HEK293 (cell line): ENCODE results near the gene TMEM238.

Experiments used
- SETDB1 ChIP-seq: IDR thresholded peaks from one replicate; pipeline ENCODE4 v1.6.1; 2017; ENCODE audit warnings: mild to moderate bottlenecking, low read length, moderate library complexity, mixed read lengths; ENCODE audit not compliant: insufficient read length
- ZBTB1 ChIP-seq: fragments of 450-650 bp; formaldehyde crosslinking; IDR thresholded peaks from 2 replicates; pipeline ENCODE4 v1.5.1; 2016; ENCODE audit warnings: missing biosample characterization, missing genetic modification characterization
- ZNF10 ChIP-seq: fragments of 450-650 bp; formaldehyde crosslinking; IDR thresholded peaks from 2 replicates; pipeline ENCODE4 v1.5.1; 2017; ENCODE audit warnings: missing biosample characterization, missing genetic modification characterization
- ZNF114 ChIP-seq: fragments of 450-650 bp; formaldehyde crosslinking; IDR thresholded peaks from 2 replicates; pipeline ENCODE4 v1.5.0; 2017; ENCODE audit warnings: missing biosample characterization, missing genetic modification characterization
- ZNF585B ChIP-seq: fragments of 450-650 bp; formaldehyde crosslinking; IDR thresholded peaks from 2 replicates; pipeline ENCODE4 v1.5.1; 2016; ENCODE audit warnings: missing biosample characterization, missing genetic modification characterization
- TF ChIP-seq, protein P1 (sequence below): fragments of 450-650 bp; formaldehyde crosslinking; IDR thresholded peaks from 2 replicates; pipeline ENCODE4 v1.5.1; 2016; ENCODE audit warnings: missing biosample characterization, missing genetic modification characterization
- TF ChIP-seq, protein P2 (sequence below): fragments of 450-650 bp; formaldehyde crosslinking; IDR thresholded peaks from 2 replicates; pipeline ENCODE4 v1.5.1; 2016; ENCODE audit warnings: missing biosample characterization, missing genetic modification characterization, low read depth
- TF ChIP-seq, protein P3 (sequence below): fragments of 450-650 bp; formaldehyde crosslinking; IDR thresholded peaks from 2 replicates; pipeline ENCODE4 v1.5.1; 2016; ENCODE audit warnings: missing biosample characterization, missing genetic modification characterization
- TF ChIP-seq, protein P4 (sequence below): fragments of 450-650 bp; formaldehyde crosslinking; IDR thresholded peaks from 2 replicates; pipeline ENCODE4 v1.5.1; 2016; ENCODE audit warnings: missing biosample characterization, missing genetic modification characterization
- TF ChIP-seq, protein P5 (sequence below): fragments of 450-650 bp; formaldehyde crosslinking; IDR thresholded peaks from 2 replicates; pipeline ENCODE4 v1.5.1; 2016; ENCODE audit warnings: missing biosample characterization, missing genetic modification characterization
- TF ChIP-seq, protein P6 (sequence below): fragments of 450-650 bp; formaldehyde crosslinking; optimal IDR thresholded peaks from 2 replicates; pipeline ENCODE3; 2016; ENCODE audit warnings: missing biosample characterization, mild to moderate bottlenecking, missing genetic modification characterization
- TF ChIP-seq, protein P7 (sequence below): fragments of 450-650 bp; formaldehyde crosslinking; IDR thresholded peaks from 2 replicates; pipeline ENCODE4 v1.5.1; 2016; ENCODE audit warnings: missing biosample characterization, missing genetic modification characterization

DNA sequence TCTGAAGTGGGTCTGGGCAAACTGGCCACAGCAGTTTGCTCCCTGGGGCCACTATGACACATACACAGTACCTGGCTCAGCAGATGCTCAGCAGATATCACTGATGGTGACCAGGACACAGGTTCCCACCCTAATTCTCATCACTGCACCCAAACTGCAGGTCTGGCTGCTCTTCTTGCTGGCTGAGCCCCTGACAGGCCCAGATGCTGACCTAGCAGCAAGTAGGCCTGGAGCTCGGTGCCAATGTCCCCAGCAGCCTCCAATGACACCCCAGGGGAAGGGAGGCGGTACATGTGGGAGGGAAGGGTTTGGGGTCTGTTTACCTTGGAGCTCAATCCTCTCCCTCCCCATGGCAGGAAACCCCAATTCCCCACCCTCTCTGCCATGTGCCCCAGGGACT is 18.4 kb upstream of the TMEM238 start:
- TF ChIP-seq ZNF585B (tag by site-specific recombination): no peak
- TF ChIP-seq, protein P1, sequence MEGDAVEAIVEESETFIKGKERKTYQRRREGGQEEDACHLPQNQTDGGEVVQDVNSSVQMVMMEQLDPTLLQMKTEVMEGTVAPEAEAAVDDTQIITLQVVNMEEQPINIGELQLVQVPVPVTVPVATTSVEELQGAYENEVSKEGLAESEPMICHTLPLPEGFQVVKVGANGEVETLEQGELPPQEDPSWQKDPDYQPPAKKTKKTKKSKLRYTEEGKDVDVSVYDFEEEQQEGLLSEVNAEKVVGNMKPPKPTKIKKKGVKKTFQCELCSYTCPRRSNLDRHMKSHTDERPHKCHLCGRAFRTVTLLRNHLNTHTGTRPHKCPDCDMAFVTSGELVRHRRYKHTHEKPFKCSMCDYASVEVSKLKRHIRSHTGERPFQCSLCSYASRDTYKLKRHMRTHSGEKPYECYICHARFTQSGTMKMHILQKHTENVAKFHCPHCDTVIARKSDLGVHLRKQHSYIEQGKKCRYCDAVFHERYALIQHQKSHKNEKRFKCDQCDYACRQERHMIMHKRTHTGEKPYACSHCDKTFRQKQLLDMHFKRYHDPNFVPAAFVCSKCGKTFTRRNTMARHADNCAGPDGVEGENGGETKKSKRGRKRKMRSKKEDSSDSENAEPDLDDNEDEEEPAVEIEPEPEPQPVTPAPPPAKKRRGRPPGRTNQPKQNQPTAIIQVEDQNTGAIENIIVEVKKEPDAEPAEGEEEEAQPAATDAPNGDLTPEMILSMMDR (tag by site-specific recombination): no peak
- TF ChIP-seq, protein P2, sequence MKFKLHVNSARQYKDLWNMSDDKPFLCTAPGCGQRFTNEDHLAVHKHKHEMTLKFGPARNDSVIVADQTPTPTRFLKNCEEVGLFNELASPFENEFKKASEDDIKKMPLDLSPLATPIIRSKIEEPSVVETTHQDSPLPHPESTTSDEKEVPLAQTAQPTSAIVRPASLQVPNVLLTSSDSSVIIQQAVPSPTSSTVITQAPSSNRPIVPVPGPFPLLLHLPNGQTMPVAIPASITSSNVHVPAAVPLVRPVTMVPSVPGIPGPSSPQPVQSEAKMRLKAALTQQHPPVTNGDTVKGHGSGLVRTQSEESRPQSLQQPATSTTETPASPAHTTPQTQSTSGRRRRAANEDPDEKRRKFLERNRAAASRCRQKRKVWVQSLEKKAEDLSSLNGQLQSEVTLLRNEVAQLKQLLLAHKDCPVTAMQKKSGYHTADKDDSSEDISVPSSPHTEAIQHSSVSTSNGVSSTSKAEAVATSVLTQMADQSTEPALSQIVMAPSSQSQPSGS (tag by site-specific recombination): no peak
- TF ChIP-seq, protein P3, sequence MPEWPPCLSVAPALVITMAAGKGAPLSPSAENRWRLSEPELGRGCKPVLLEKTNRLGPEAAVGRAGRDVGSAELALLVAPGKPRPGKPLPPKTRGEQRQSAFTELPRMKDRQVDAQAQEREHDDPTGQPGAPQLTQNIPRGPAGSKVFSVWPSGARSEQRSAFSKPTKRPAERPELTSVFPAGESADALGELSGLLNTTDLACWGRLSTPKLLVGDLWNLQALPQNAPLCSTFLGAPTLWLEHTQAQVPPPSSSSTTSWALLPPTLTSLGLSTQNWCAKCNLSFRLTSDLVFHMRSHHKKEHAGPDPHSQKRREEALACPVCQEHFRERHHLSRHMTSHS (tag by site-specific recombination): no peak
- no peak for TF ChIP-seq ZNF10 (tag by site-specific recombination)
- TF ChIP-seq SETDB1: no peak
- no peak for TF ChIP-seq ZNF114 (tag by site-specific recombination)
- TF ChIP-seq ZBTB1: no peak
- TF ChIP-seq, protein P4, sequence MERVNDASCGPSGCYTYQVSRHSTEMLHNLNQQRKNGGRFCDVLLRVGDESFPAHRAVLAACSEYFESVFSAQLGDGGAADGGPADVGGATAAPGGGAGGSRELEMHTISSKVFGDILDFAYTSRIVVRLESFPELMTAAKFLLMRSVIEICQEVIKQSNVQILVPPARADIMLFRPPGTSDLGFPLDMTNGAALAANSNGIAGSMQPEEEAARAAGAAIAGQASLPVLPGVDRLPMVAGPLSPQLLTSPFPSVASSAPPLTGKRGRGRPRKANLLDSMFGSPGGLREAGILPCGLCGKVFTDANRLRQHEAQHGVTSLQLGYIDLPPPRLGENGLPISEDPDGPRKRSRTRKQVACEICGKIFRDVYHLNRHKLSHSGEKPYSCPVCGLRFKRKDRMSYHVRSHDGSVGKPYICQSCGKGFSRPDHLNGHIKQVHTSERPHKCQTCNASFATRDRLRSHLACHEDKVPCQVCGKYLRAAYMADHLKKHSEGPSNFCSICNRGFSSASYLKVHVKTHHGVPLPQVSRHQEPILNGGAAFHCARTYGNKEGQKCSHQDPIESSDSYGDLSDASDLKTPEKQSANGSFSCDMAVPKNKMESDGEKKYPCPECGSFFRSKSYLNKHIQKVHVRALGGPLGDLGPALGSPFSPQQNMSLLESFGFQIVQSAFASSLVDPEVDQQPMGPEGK (tag by site-specific recombination): 0 out of 2 replicates have a peak, but pooled peaks have one; percentile 20
- TF ChIP-seq, protein P5, sequence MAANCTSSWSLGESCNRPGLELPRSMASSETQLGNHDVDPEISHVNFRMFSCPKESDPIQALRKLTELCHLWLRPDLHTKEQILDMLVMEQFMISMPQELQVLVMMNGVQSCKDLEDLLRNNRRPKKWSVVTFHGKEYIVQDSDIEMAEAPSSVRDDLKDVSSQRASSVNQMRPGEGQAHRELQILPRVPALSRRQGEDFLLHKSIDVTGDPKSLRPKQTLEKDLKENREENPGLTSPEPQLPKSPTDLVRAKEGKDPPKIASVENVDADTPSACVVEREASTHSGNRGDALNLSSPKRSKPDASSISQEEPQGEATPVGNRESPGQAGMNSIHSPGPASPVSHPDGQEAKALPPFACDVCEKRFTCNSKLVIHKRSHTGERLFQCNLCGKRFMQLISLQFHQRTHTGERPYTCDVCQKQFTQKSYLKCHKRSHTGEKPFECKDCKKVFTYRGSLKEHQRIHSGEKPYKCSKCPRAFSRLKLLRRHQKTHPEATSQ: no peak
- TF ChIP-seq, protein P6, sequence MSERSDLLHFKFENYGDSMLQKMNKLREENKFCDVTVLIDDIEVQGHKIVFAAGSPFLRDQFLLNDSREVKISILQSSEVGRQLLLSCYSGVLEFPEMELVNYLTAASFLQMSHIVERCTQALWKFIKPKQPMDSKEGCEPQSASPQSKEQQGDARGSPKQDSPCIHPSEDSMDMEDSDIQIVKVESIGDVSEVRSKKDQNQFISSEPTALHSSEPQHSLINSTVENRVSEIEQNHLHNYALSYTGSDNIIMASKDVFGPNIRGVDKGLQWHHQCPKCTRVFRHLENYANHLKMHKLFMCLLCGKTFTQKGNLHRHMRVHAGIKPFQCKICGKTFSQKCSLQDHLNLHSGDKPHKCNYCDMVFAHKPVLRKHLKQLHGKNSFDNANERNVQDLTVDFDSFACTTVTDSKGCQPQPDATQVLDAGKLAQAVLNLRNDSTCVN: no peak
- TF ChIP-seq, protein P7, sequence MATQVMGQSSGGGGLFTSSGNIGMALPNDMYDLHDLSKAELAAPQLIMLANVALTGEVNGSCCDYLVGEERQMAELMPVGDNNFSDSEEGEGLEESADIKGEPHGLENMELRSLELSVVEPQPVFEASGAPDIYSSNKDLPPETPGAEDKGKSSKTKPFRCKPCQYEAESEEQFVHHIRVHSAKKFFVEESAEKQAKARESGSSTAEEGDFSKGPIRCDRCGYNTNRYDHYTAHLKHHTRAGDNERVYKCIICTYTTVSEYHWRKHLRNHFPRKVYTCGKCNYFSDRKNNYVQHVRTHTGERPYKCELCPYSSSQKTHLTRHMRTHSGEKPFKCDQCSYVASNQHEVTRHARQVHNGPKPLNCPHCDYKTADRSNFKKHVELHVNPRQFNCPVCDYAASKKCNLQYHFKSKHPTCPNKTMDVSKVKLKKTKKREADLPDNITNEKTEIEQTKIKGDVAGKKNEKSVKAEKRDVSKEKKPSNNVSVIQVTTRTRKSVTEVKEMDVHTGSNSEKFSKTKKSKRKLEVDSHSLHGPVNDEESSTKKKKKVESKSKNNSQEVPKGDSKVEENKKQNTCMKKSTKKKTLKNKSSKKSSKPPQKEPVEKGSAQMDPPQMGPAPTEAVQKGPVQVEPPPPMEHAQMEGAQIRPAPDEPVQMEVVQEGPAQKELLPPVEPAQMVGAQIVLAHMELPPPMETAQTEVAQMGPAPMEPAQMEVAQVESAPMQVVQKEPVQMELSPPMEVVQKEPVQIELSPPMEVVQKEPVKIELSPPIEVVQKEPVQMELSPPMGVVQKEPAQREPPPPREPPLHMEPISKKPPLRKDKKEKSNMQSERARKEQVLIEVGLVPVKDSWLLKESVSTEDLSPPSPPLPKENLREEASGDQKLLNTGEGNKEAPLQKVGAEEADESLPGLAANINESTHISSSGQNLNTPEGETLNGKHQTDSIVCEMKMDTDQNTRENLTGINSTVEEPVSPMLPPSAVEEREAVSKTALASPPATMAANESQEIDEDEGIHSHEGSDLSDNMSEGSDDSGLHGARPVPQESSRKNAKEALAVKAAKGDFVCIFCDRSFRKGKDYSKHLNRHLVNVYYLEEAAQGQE (tag by site-specific recombination): no peak
